MCF 10A (cell line): Measurements from ENCODE around the gene CACNA2D3. TPM values are rescaled to one million over a fixed set of nuclear protein-coding genes. Genes with fewer than 3 reads are reported as not detected.

Experiments used
- BruUV-seq: library from RNA; stranded (reverse); fragments of 400-500 nt; replicated peaks from 2 replicates; lab custom pipeline; 2021; lab: Mats Ljungman, UMichigan
- CTCF ChIA-PET: fragments of 300-600 bp; sonication (Branson Sonifier 250); formaldehyde crosslinking; extraction: SDS; loops from one replicate; lab custom pipeline; 2021; ENCODE audit warnings: antibody characterized with exemption, inconsistent platforms; lab: Yijun Ruan, JAX
- POLR2A ChIA-PET: fragments of 300-600, 350-650 bp; sonication (Branson Sonifier 250); formaldehyde crosslinking; extraction: SDS; loops from one replicate; lab custom pipeline; 2020; ENCODE audit warnings: antibody characterized with exemption, inconsistent platforms; lab: Yijun Ruan, JAX
- DNase-seq: peaks from one replicate; pipeline ENCODE4 v3.0.0-alpha.2; 2018; ENCODE audit not compliant: unreplicated experiment
- H3K27ac Mint-ChIP-seq: one replicate; pipeline ENCODE4 v1.8.0; 2022; ENCODE audit warnings: mild to moderate bottlenecking, low read depth, mixed read lengths; ENCODE audit not compliant: unreplicated experiment
- H3K27me3 Mint-ChIP-seq: one replicate; pipeline ENCODE4 v1.8.0; 2022; ENCODE audit warnings: mixed read lengths; ENCODE audit not compliant: insufficient read depth, unreplicated experiment
- H3K36me3 Mint-ChIP-seq: one replicate; pipeline ENCODE4 v1.8.0; 2022; ENCODE audit warnings: mild to moderate bottlenecking, moderate library complexity, mixed read lengths; ENCODE audit not compliant: insufficient read depth, unreplicated experiment
- H3K4me1 Mint-ChIP-seq: one replicate; pipeline ENCODE4 v1.8.0; 2022; ENCODE audit warnings: mixed read lengths; ENCODE audit not compliant: insufficient read depth, unreplicated experiment
- H3K4me3 Mint-ChIP-seq: one replicate; pipeline ENCODE4 v1.8.0; 2022; ENCODE audit warnings: mild to moderate bottlenecking, moderate library complexity, mixed read lengths; ENCODE audit not compliant: unreplicated experiment
- H3K9me3 Mint-ChIP-seq: one replicate; pipeline ENCODE4 v1.8.0; 2022; ENCODE audit warnings: mixed read lengths; ENCODE audit not compliant: unreplicated experiment
- CTCF ChIP-seq: fragments of 200-600 bp; IDR thresholded peaks from one replicate; pipeline ENCODE4 v1.8.0; 2022; ENCODE audit warnings: antibody characterized with exemption, mild to moderate bottlenecking; ENCODE audit not compliant: unreplicated experiment
- intact Hi-C: fragments of 100-400 bp; cut with micrococcal nuclease; formaldehyde crosslinking; loops from 2 replicates; pipeline ENCODE4 v1.14.1; 2022
- total RNA-seq: library from RNA; stranded (reverse); gene quantifications from 2 replicates; pipeline ENCODE4 v1.2.3, GENCODE V29; 2022

CACNA2D3 gene
- total RNA-seq, 1 experiment from 2014 or later: 2.3 TPM

GRCh38 chr3:55065331-55065730 is 943.0 kb downstream of the CACNA2D3 start:
- TF ChIP-seq CTCF: no peak
- Mint-ChIP-seq H3K9me3 (no peaks in the 10 kb centered on the region), H3K4me1 (peaks cover 18% of the 10 kb centered on the region), H3K4me3 (no peak overlapping the region), H3K27ac (no peak overlapping the region), H3K36me3 (no peaks in the 10 kb centered on the region), H3K27me3 (no peaks in the 10 kb centered on the region)
- no peak for DNase-seq
- no TSS peak for BruUV-seq
- ChIA-PET POLR2A (interaction anchor here (0.7 kb wide), 1 partner anchor 103 kb away, joined by 3 read pairs; no protein-coding TSS in a partner anchor), CTCF (no interaction called here)
- intact Hi-C loops: no loop called here

GRCh38 chr3:55066551-55067047 is 944.2 kb downstream of the CACNA2D3 start:
- ChIA-PET CTCF (interaction anchor here (0.6 to 1.0 kb wide), 2 partner anchors 212 to 899 kb away, joined by 3 read pairs; no protein-coding TSS in a partner anchor), POLR2A (no interaction called here)
- no peaks in the 10 kb centered on the region for H3K36me3 Mint-ChIP-seq
- H3K4me3 Mint-ChIP-seq: no peak overlapping the region
- no peak for DNase-seq
- BruUV-seq: no TSS peak
- intact Hi-C loops: no loop called here
- TF ChIP-seq CTCF: no peak
- no peak overlapping the region for H3K27ac Mint-ChIP-seq
- no peaks in the 10 kb centered on the region for H3K9me3 Mint-ChIP-seq
- H3K4me1 Mint-ChIP-seq: peaks cover 14% of the 10 kb centered on the region
- no peaks in the 10 kb centered on the region for H3K27me3 Mint-ChIP-seq

DNA sequence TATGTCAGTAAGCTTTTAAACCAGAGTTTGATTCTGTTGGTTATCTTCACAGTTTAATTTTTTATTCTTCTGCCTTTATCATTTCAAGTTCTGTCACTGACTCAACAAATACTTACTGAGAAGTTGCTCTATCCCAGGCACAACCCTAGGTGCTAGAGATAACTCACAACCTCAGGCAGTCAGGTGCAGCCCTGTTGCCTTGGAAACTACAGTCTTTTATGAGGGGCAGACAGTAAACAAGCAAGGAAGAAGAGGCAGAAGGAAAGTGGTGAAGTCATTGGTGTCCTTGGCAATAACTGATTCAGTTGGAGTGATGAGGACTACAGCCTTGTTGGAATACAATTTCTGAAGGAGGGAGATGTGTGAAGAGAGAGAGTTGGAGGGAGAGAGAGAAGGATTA is 947.6 kb downstream of the CACNA2D3 start:
- intact Hi-C loops: no loop called here
- H3K4me1 Mint-ChIP-seq: no peaks in the 10 kb centered on the region
- no peaks in the 10 kb centered on the region for H3K36me3 Mint-ChIP-seq
- H3K4me3 Mint-ChIP-seq: no peak overlapping the region
- no TSS peak for BruUV-seq
- no peaks in the 10 kb centered on the region for H3K27me3 Mint-ChIP-seq
- no peaks in the 10 kb centered on the region for H3K9me3 Mint-ChIP-seq
- CTCF ChIA-PET: no interaction called here
- no peak overlapping the region for H3K27ac Mint-ChIP-seq
- POLR2A ChIA-PET: no interaction called here
- DNase-seq: no peak
- TF ChIP-seq CTCF: no peak

GRCh38 chr3:55074796-55075195 is 952.4 kb downstream of the CACNA2D3 start:
- Mint-ChIP-seq H3K27me3 (no peaks in the 10 kb centered on the region), H3K27ac (no peak overlapping the region), H3K9me3 (no peaks in the 10 kb centered on the region), H3K36me3 (peaks cover 19% of the 10 kb centered on the region), H3K4me3 (no peak overlapping the region), H3K4me1 (peaks cover 5% of the 10 kb centered on the region)
- no peak for TF ChIP-seq CTCF
- CTCF ChIA-PET: interaction anchor here (1.5 kb wide), 1 partner anchor 14 kb away, joined by 5 read pairs; no protein-coding TSS in a partner anchor
- DNase-seq: no peak
- POLR2A ChIA-PET: no interaction called here
- BruUV-seq: no TSS peak
- intact Hi-C loops: no loop called here
